ENCODE data around the gene AR. TPM values are rescaled to one million over a fixed set of nuclear protein-coding genes. Genes with fewer than 3 reads are reported as not detected.

The AR gene
- total RNA-seq, 1 donor from 2014 or later: 6.7 TPM

DNA sequence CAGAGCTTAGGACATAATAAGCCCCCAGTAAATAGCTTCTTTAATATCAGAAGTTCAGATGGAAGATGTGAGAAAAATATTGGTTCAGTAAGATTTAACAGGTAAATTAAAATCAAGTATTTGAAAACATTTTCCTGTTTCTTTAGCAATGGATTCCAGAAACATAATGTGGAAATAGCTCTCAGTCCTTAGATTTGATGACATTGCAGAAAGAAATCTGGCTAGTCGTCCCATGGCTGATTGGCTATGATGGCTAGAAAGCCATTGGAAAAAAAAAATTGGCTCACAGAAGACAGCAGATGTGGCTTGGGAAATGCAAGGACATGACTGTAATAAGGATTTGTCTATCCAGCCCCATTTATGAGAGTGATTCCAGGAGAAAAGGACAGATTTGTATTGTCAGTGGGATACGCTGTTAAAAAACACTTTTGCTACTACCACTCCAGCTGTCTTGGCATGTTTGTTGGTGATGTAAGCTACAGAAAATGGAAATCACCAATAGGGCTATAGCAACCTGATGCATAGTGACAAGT is 78.3 kb downstream of the AR start:
- Histone ChIP-seq H3K36me3 (no peaks in the 10 kb centered on the region), H3K4me1 (no peaks in the 10 kb centered on the region), H3K9ac (no peak overlapping the region), H4K20me1 (ENCODE audit: low read depth) (no peaks in the 10 kb centered on the region), H2AFZ (replicated peaks) (no peak overlapping the region), H3K4me3 (no peak overlapping the region), H3K27me3 (no peaks in the 10 kb centered on the region), H3F3A (ENCODE audit: low read depth) (no peaks in the 10 kb centered on the region), H3K9me3 (ENCODE audit: low read depth) (peaks cover 15% of the 10 kb centered on the region), H3K4me2 (no peak overlapping the region), H3K27ac (no peak overlapping the region), H3K79me2 (ENCODE audit: low read depth) (no peaks in the 10 kb centered on the region)
- no peaks in the 10 kb centered on the region for H3K36me3 Mint-ChIP-seq
- no peak overlapping the region for H3K27ac Mint-ChIP-seq
- H3K27me3 Mint-ChIP-seq (ENCODE audit: insufficient read depth, low read depth): no peaks in the 10 kb centered on the region
- no peak for DNase-seq (ENCODE audit: low spot score)
- H3K4me3 Mint-ChIP-seq: no peak overlapping the region
- H3K4me1 Mint-ChIP-seq: no peaks in the 10 kb centered on the region
- H3K9me3 Mint-ChIP-seq: peaks cover under 1% of the 10 kb centered on the region
- no peak for TF ChIP-seq EZH2phosphoT487 (IDR thresholded peaks at IDR 0.05)
- no peak for TF ChIP-seq EZH2 (IDR thresholded peaks at IDR 0.05)
- no peak for TF ChIP-seq CTCF (IDR thresholded peaks at IDR 0.05)

GRCh38 chrX:67624325-67624724 is 80.5 kb downstream of the AR start:
- Mint-ChIP-seq H3K36me3 (no peaks in the 10 kb centered on the region), H3K27ac (no peak overlapping the region), H3K27me3 (ENCODE audit: insufficient read depth, low read depth) (no peaks in the 10 kb centered on the region), H3K4me1 (no peaks in the 10 kb centered on the region), H3K9me3 (peaks cover 8% of the 10 kb centered on the region), H3K4me3 (no peak overlapping the region)
- Histone ChIP-seq H2AFZ (replicated peaks) (no peak overlapping the region), H4K20me1 (ENCODE audit: low read depth) (no peaks in the 10 kb centered on the region), H3F3A (ENCODE audit: low read depth) (no peaks in the 10 kb centered on the region), H3K4me3 (no peak overlapping the region), H3K27ac (no peak overlapping the region), H3K36me3 (no peaks in the 10 kb centered on the region), H3K9ac (no peak overlapping the region), H3K27me3 (no peaks in the 10 kb centered on the region), H3K9me3 (ENCODE audit: low read depth) (peaks cover 15% of the 10 kb centered on the region), H3K4me2 (no peak overlapping the region), H3K79me2 (ENCODE audit: low read depth) (no peaks in the 10 kb centered on the region), H3K4me1 (no peaks in the 10 kb centered on the region)
- TF ChIP-seq EZH2phosphoT487 (IDR thresholded peaks at IDR 0.05): no peak
- TF ChIP-seq EZH2 (IDR thresholded peaks at IDR 0.05): no peak
- no peak for TF ChIP-seq CTCF (IDR thresholded peaks at IDR 0.05)
- no peak for DNase-seq (ENCODE audit: low spot score)

DNA sequence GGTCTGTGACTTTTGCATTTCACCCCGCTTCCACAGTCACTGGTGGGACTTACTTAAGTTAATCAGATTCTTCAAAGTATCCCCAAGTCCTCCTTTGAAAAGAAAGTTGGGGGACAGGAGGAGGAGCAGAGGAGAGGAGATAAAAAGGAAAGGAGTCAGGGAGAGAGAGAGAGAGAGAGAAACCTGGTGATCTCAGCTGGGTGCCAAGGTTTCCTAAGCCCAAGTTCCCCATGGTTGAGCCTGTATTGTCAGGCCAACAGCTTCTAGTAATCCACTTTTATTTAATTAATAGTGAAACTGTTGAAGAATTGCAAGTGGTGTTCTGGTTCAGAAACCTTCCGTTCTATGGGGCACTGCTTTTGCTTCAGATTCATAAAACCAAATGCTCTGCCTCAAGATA is 91.6 kb downstream of the AR start:
- no peaks in the 10 kb centered on the region for H3K36me3 Mint-ChIP-seq
- Histone ChIP-seq H3K4me2 (no peak overlapping the region), H3K27ac (no peak overlapping the region), H3K9me3 (ENCODE audit: low read depth) (no peaks in the 10 kb centered on the region), H4K20me1 (ENCODE audit: low read depth) (no peaks in the 10 kb centered on the region), H3K36me3 (peaks cover 4% of the 10 kb centered on the region), H3F3A (ENCODE audit: low read depth) (no peaks in the 10 kb centered on the region), H3K4me3 (no peak overlapping the region), H3K27me3 (no peaks in the 10 kb centered on the region), H3K79me2 (ENCODE audit: low read depth) (no peaks in the 10 kb centered on the region), H3K4me1 (no peaks in the 10 kb centered on the region), H2AFZ (replicated peaks) (no peak overlapping the region), H3K9ac (no peak overlapping the region)
- H3K27me3 Mint-ChIP-seq (ENCODE audit: insufficient read depth, low read depth): peaks cover 5% of the 10 kb centered on the region
- TF ChIP-seq CTCF (IDR thresholded peaks at IDR 0.05): no peak
- no peak for TF ChIP-seq EZH2phosphoT487 (IDR thresholded peaks at IDR 0.05)
- no peak for TF ChIP-seq EZH2 (IDR thresholded peaks at IDR 0.05)
- H3K27ac Mint-ChIP-seq: no peak overlapping the region
- H3K4me3 Mint-ChIP-seq: no peak overlapping the region
- H3K4me1 Mint-ChIP-seq: peaks cover 2% of the 10 kb centered on the region
- peak; percentile 2 for DNase-seq (ENCODE audit: low spot score)
- H3K9me3 Mint-ChIP-seq: peaks cover 20% of the 10 kb centered on the region

All from neural progenitor cell (in vitro differentiated cells).